WI38 (cell line): ENCODE measurements around the gene UTF1.

Experiments
- H3K4me3 ChIP-seq: 2 replicates; pipeline ENCODE4 v1.5.1; 2011; ENCODE audit warnings: low read depth, mild to moderate bottlenecking, control low read depth, low read length
- TF ChIP-seq, protein P1 (sequence below): IDR thresholded peaks from 2 replicates; pipeline ENCODE4 v1.5.1; 2012; ENCODE audit warnings: low read depth, mild to moderate bottlenecking, control low read depth, low read length

The UTF1 gene

DNA sequence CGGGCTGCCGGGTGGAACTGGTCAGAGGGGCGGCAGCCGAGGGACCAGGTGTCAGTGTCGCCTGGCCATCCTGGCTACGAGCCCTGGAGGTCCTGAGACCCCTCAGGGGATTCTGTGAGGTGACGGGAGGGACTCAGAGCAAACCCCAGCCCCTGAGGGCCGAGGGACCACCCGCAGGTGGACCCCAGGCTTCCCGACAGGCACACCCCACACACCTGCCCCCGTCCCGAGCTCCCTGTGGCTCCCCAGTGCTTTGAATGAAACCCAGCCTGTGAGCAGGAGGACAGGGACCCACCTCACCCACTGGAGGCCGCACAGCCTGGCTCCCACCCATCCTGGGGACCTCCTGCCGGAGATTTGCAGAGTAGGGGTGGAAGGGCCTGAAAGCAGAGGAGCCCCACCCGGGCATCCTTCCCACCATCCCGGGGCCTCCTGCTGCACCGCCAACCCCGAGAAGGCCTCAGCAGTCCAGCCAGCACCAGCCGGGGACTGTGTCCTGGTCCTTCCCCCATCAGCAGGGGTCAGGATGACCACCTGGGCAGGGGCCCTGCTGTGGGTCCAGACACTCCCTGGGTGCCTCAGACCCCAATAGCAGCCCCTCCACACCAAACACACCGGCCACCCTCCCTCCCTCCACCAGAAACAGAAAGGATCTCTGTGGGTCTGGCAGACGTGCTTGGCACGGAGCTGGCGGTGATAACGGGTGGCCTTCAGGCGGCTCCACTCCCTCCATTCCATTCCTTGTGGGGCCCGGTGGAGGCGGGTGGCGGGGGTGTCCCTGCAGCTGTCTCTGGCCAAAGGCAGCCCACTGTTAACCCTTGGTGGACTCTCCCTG lies 21.6 kb downstream of the UTF1 start:
- TF ChIP-seq, protein P1, sequence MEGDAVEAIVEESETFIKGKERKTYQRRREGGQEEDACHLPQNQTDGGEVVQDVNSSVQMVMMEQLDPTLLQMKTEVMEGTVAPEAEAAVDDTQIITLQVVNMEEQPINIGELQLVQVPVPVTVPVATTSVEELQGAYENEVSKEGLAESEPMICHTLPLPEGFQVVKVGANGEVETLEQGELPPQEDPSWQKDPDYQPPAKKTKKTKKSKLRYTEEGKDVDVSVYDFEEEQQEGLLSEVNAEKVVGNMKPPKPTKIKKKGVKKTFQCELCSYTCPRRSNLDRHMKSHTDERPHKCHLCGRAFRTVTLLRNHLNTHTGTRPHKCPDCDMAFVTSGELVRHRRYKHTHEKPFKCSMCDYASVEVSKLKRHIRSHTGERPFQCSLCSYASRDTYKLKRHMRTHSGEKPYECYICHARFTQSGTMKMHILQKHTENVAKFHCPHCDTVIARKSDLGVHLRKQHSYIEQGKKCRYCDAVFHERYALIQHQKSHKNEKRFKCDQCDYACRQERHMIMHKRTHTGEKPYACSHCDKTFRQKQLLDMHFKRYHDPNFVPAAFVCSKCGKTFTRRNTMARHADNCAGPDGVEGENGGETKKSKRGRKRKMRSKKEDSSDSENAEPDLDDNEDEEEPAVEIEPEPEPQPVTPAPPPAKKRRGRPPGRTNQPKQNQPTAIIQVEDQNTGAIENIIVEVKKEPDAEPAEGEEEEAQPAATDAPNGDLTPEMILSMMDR = no peak

DNA sequence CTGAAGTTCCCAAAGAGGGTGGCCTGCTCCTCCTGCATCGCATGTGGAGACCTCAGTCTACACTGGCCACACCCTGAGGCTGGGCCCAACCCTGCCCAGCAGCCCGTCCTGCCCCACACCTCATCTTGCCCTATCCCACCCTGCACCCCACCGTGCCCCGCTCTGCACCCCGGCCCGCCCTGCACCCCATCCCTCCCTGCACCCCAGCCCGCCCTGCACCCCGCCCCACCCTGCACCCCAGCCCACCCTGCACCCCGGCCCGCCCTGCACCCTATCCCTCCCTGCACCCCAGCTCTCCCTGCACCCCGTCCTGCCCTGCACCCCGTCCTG lies 22.2 kb downstream of the UTF1 start:
- TF ChIP-seq, protein P1 = no peak
- H3K4me3 ChIP-seq = no peak overlapping the region

More for the DNA sequence above, 21.6 kb downstream of the UTF1 start:
- no peak overlapping the region for H3K4me3 ChIP-seq

DNA sequence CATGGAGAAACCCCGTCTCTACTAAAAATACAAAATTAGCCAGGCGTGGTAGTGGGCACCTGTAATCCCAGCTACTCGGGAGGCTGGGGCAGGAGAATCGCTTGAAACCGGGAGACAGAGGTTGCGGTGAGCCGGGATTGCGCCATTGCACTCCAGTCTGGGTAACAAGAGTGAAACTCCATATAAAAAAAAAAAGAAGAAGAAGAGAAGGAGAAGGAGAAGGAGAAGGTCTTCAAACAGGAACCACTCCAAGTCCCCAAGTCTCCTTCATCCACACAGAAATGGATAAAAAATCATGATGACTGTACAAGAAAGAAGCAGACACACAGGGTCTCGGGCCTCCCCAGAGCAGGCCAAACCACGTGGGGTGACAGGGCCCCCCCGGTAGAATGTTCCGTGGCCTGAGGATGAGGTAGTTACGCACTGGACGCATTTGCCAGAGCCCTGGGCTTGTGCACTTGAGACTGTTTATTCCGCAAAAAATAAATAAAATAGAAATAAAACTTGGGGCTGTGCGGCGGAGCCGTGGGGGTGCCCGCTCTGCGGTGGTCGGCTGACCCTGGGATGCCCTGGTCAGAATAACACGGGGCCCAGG lies 23.4 kb downstream of the UTF1 start:
- TF ChIP-seq, protein P1 = no peak
- H3K4me3 ChIP-seq = no peak overlapping the region

DNA sequence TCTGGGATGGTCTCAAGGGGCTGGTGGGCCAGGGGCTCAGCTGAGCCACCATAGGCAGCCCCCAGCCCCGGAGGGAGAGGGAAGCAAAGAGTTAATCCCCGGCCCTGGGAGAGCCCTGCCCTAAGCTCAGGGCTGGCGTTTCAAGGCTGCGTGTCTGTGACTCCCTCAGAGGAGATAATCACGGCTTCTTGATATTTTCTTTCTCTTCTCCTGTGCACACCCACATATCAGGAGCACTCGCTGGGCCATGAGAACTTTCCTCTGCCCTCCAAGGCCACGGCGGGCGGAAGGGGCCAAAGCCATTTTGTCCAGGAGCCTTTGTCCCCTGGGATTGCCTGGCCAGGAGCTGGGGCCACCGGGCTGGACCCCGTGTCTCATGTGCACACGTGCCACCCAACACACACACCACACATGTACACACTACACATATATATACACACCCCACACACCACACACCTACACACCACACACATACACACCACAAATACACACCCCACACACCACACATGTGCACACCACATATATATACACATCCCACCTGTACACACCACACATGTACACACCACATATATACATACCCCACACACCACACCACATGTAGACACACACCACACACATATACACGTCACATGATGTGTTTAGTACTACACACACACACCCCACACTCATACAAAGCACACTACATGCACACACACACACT lies 24.6 kb downstream of the UTF1 start:
- TF ChIP-seq, protein P1 = no peak
- no peak overlapping the region for H3K4me3 ChIP-seq

DNA sequence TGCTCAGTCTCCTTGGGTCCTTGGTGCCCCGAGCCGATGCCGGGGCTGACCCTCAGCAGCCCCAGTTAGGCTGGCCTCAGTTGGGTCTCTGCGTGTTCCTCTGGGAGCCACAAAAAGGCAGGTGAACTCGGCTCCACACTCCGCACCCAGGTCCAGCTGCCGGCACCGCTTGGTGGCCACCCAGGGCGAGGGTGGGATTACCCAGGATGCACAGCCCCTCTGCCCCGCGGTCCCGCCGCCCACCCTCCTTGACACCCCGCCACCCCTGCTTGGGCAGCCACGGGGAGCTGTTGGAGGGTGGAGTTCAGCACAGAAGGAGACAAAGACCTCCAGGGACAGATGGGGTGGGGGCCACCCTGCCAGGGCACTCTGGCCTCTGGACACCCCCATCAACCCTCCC lies 25.3 kb downstream of the UTF1 start:
- H3K4me3 ChIP-seq = no peak overlapping the region
- TF ChIP-seq, protein P1 = no peak

DNA sequence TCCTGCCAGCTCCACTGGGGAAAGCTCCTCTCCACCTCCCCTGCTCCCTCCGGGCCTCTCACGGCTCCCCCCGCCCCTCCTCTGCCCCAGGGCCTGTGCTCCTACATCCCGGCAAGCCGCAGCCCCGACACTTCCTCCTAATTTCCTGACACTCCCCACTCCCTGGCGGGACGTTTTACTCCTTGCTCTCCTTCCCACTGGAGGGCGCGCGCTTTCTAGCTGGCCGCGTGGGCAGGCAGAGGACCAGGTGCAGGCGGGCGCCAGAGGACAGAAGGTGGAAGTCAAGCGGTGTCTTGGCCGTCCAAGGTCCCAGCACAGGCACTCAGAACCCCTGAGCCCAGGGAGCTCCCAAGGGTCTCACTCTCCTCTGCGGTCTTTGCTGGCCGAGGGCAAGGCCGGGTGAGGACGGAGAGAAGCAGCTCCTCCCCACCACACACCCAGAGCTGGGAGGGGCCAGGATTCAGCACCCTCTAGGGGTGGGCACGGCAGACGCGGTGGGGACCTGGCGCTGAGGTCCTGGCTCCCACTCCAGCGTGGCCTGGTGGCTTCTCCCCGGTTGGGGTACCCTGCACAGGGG lies 27.6 kb downstream of the UTF1 start:
- no peak overlapping the region for H3K4me3 ChIP-seq
- TF ChIP-seq, protein P1 = no peak
